Measurements from ENCODE around the gene ADAT3. TPM values are rescaled to one million over a fixed set of nuclear protein-coding genes. Genes with fewer than 3 reads are reported as not detected.

The ADAT3 gene
- total and polyA plus RNA-seq, 2 donors (not counting 1 experiment from before 2014, with no cell fraction given), result 0.42 to 1.7 TPM

- Histone ChIP-seq H3K4me1 (ENCODE audit: control insufficient read depth, extremely low read depth, insufficient read depth, low read length) (peaks cover 3% of the 10 kb centered on the region), H3K36me3 (ENCODE audit: control insufficient read depth, insufficient read depth, low read length) (peaks cover 12% of the 10 kb centered on the region), H3K27me3 (ENCODE audit: control insufficient read depth, insufficient read depth, low read length) (no peaks in the 10 kb centered on the region), H3K9ac (ENCODE audit: insufficient read depth, low read length) (no peak overlapping the region), H3K4me3 (replicated peaks in 1 of 4; ENCODE audit: control extremely low read depth in 1 of 4, insufficient read depth in 1 of 4, low read depth in 3 of 4, low read length in 4 of 4) (no peak overlapping the region), H4K20me1 (ENCODE audit: control insufficient read depth, extremely low read depth, insufficient read depth, low read length) (no peaks in the 10 kb centered on the region), H3K27ac (ENCODE audit: insufficient read depth, low read length) (no peak overlapping the region), H3K4me2 (ENCODE audit: extremely low read depth, insufficient read depth, low read length) (no peak overlapping the region), H2AFZ (ENCODE audit: low read length) (no peak overlapping the region), H3K79me2 (ENCODE audit: control insufficient read depth, insufficient read depth, low read length) (peaks cover 56% of the 10 kb centered on the region), H3K9me3 (ENCODE audit: control insufficient read depth, insufficient read depth, low read depth, low read length) (no peaks in the 10 kb centered on the region)
- DNase-seq (ENCODE audit: low read depth in 2 of 2), result no peak
- TF ChIP-seq EZH2 (IDR thresholded peaks at IDR 0.05; ENCODE audit: low read length, missing control alignments) (no peak), CTCF (conservative IDR thresholded peaks at IDR 0.05 in 1 of 2, IDR thresholded peaks at IDR 0.05 in 1 of 2; ENCODE audit: low read depth in 1 of 2, low read length in 2 of 2) (no peak)
Observed at GRCh38 chr19:1911098-1911497, 5.9 kb downstream of the ADAT3 start.

- Histone ChIP-seq H3K9ac (ENCODE audit: insufficient read depth, low read length) (no peak overlapping the region), H3K9me3 (ENCODE audit: control insufficient read depth, insufficient read depth, low read depth, low read length) (no peaks in the 10 kb centered on the region), H3K27ac (ENCODE audit: insufficient read depth, low read length) (no peak overlapping the region), H3K27me3 (ENCODE audit: control insufficient read depth, insufficient read depth, low read length) (no peaks in the 10 kb centered on the region), H3K4me2 (ENCODE audit: extremely low read depth, insufficient read depth, low read length) (no peak overlapping the region), H2AFZ (ENCODE audit: low read length) (no peak overlapping the region), H4K20me1 (ENCODE audit: control insufficient read depth, extremely low read depth, insufficient read depth, low read length) (no peaks in the 10 kb centered on the region), H3K4me1 (ENCODE audit: control insufficient read depth, extremely low read depth, insufficient read depth, low read length) (peaks cover 2% of the 10 kb centered on the region), H3K4me3 (replicated peaks in 1 of 4; ENCODE audit: control extremely low read depth in 1 of 4, insufficient read depth in 1 of 4, low read depth in 3 of 4, low read length in 4 of 4) (no peak overlapping the region), H3K36me3 (ENCODE audit: control insufficient read depth, insufficient read depth, low read length) (peaks cover 12% of the 10 kb centered on the region), H3K79me2 (ENCODE audit: control insufficient read depth, insufficient read depth, low read length) (peaks cover 54% of the 10 kb centered on the region)
- DNase-seq (ENCODE audit: low read depth in 2 of 2), result no peak
- TF ChIP-seq EZH2 (IDR thresholded peaks at IDR 0.05; ENCODE audit: low read length, missing control alignments) (no peak), CTCF (conservative IDR thresholded peaks at IDR 0.05 in 1 of 2, IDR thresholded peaks at IDR 0.05 in 1 of 2; ENCODE audit: low read depth in 1 of 2, low read length in 2 of 2) (no peak)
Observed at GRCh38 chr19:1911995-1912394, 6.8 kb downstream of the ADAT3 start.

GRCh38 chr19:1912760-1913505 is 7.7 kb downstream of the ADAT3 start:
- Histone ChIP-seq H4K20me1 (ENCODE audit: control insufficient read depth, extremely low read depth, insufficient read depth, low read length) (no peaks in the 10 kb centered on the region), H3K4me2 (ENCODE audit: extremely low read depth, insufficient read depth, low read length) (no peak overlapping the region), H3K27ac (ENCODE audit: insufficient read depth, low read length) (no peak overlapping the region), H3K9me3 (ENCODE audit: control insufficient read depth, insufficient read depth, low read depth, low read length) (no peaks in the 10 kb centered on the region), H3K9ac (ENCODE audit: insufficient read depth, low read length) (no peak overlapping the region), H3K4me3 (replicated peaks in 1 of 4; ENCODE audit: control extremely low read depth in 1 of 4, insufficient read depth in 1 of 4, low read depth in 3 of 4, low read length in 4 of 4) (no peak overlapping the region), H2AFZ (ENCODE audit: low read length) (no peak overlapping the region), H3K36me3 (ENCODE audit: control insufficient read depth, insufficient read depth, low read length) (peaks cover 14% of the 10 kb centered on the region), H3K79me2 (ENCODE audit: control insufficient read depth, insufficient read depth, low read length) (peaks cover 45% of the 10 kb centered on the region), H3K27me3 (ENCODE audit: control insufficient read depth, insufficient read depth, low read length) (no peaks in the 10 kb centered on the region), H3K4me1 (ENCODE audit: control insufficient read depth, extremely low read depth, insufficient read depth, low read length) (peaks cover 2% of the 10 kb centered on the region)
- DNase-seq (ENCODE audit: low read depth in 2 of 2), result no peak
- no peak for TF ChIP-seq CTCF (conservative IDR thresholded peaks at IDR 0.05 in 1 of 2, IDR thresholded peaks at IDR 0.05 in 1 of 2; ENCODE audit: low read depth in 1 of 2, low read length in 2 of 2)
- no peak for TF ChIP-seq EZH2 (IDR thresholded peaks at IDR 0.05; ENCODE audit: low read length, missing control alignments)
